ENCODE measurements around the gene THOP1.

THOP1 gene

DNA sequence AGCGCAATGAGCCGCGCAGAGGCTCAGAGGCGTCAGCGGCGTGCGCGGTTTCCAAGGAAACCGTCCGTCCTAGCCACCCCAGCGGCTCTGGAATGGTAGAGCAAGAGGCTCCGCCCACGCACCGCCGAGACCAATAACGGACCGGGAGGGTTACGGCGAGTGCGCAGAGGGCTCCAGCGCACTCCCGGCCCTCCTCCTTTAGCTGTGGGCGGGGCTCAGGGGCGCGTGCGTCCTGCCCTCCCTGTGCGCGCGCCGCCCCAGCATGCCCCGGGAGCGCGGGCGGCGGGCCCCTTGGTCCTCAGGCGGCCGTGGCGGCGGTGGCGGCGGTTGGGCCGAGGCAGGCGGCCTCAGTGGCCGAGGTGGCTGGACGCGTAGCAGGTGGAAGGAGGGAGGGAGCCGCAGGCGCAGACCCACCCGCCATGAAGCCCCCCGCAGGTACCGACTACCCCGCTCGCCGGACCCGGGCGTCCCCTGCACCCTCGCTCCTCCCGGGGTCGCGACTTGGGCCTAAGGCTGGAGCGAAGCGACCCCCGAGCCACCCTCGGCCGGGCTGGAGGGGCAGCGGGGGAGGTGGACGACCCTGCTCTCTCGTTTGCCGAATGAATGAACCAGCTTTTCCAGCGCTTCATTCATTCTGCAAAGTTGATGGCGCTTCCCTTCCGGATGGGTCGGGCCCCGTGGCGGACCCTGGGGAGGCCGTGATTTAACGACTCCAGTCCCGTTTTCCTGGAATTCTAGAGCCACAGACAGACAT is at the start of gene THOP1:
TSS of gene THOP1 (plus strand) at position 260 of the 754 bp plus-strand sequence. CDS start at position 420, 160 bp downstream.
- DNase-seq, result peak; percentile 99

DNA sequence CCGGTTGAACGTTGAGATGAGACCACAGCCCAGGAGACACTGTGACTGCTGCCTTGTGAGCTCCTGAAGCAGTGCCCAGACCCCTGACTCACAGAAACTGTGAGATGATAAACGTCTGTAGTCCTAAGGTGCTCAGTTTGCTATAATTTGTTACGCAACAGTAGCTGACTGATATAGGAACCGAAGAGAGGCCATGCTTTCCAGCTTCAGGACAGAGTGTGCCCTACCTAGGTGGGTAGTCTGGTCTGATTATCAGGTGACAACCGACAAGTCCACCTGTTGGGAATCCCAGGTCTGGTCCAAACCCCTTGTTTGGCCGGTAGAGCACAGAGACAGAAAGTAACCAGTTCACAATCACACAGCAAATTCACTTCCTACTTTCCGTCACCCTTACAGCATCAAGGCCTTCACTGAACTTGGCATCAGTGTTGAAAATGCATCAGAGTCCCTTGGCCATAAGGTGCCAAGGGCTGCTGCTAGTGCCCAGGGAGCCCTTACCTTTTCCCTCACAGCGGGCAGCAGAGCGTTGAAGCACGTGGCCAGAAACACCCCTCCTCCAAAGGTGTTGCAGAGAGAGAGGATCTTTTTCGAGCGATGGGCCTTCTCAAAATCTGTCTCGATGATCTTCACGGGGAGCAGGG is 48.6 kb upstream of the THOP1 start:
- DNase-seq, result no peak

DNA sequence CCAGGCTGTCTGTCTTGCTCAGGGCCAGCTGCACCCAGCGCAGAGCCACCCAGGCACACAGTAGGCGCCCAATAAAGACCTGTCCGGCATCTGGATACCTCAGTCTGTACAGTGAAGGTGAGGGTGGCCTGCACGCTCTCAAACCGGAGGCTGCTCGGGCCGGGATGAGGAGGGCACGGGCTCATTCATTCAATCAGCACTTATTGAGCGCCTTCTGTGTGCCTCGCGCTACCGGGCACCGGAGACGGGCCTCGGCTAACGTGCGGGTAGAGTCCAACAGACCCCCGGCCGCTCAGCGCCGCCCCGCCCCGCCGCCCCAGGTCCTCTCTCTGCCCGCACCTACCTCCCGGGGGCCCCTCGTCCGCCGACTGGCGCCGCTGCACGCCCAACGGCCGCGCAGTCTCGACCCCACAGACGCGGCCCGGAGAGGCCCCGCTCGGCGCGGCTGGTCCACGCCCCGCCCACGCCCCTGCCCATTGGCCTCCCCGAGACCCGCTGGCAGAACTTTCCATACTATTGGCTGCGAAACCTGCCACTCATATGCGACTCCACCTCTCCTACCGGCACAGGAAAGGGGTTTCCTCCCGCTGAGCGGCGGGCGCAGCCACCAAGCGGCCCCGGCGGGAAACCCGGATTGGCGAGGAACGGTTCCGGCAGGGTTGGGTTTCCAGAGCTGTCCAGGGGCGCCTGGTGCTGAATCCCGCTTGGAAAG is 45.5 kb upstream of the THOP1 start, which contains the start of gene SLC39A3:
TSS of gene SLC39A3 (minus strand) at position 416 of the 712 bp plus-strand sequence. CDS start 2,760 bp downstream, outside the sequence.
- peak; percentile 99 for DNase-seq

DNA sequence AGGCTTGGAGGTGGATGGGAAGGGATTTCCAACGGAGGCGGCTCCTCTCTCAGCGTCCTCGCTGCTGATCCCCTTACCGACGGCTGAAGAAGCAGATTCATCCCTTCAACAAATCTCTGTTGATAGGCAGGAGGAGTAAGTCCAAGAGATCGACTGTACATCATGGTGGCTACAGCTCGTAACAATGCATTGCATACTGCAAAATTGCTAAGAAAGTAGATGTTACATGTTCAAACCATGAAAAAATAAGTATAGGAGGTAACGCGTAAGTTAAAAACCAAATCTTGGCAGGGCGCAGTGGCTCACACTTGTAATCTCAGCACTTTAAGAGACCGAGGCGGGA is 45.0 kb upstream of the THOP1 start:
- DNase-seq, result no peak

DNA sequence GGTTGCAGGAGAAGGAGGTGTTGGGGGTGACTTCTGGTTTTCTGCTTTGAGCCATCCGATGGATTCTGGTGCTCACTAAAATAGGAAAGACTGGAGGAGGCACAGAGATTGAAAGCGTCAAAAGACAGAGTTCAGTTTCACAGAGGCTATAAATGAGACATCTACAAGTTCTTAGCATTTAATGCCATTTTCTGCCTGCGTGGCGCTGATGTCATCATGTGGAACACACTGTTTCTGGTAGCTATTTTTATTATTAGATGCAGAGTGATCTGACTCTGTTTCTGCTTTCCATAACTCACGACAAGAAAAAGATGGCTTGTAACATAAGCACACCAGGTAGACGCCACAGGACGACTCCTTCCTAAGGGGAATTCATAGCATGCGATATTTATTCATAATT is 42.2 kb upstream of the THOP1 start:
- DNase-seq, result no peak

DNA sequence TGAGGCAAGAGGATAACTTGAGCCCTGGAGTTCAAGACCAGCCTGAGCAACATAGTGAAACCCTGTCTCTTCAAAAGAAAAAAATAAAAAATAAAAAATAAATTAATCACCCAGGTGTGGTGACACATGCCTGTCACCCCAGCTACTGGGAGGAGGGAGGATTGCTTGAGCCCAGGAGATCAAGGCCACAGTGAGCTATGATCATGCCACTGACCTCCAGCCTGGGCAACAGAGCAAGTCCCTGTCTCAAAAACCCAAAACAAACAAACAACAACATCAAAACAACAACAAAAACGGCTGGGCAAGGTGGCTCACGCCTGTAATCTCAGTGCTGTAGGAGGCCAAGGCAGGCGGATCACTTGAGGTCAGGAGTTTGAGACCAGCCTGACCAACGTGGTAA is 41.2 kb upstream of the THOP1 start:
- no peak for DNase-seq

DNA sequence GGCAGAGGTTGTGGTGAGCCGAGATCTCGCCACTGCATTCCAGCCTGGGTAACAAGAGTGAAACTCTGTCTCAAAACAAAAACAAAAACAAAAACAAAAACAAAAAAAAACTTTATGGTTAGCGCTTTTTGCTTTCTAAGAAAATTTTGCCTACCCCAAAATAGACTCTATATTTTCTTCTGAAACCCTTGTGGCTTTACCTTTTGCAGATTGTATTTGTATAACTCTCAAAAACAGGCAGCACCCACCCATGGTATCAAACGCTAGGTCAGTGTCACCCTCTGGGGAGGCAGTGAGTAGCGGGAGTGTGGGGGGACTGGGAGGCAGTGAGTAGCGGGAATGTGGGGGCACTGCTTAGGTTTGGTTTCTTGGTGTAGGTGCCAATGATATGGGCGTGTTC is 38.0 kb upstream of the THOP1 start:
- no peak for DNase-seq

DNA sequence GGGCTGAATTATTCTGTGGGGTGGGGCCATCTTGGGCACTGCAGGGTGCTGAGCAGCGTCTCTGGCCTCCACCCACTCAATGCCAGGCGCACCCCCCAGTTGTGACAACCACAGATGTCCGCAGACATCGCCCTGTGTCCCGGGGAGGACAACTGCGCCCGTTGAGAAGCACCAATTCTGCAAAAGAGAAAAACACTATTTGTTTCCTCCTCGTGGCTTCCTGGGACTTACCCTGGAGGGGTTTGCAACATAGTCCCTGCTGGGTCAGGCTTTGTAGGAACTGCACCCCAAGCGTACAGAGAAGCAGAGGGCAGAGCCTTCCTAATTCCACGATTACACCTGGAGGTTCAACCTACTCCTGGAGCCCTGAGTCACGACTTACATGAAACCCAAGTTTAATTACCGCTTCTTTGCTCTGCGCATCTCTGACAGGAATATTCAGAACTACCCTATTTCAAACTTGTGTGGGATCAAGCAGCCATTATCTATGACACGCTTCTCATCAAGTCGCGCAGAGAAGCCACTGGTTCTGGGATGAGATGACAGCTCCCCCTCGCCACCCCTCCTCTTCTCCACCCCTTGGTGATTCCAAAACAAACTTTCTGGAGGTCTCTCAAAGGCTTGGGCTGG is 34.4 kb upstream of the THOP1 start:
- DNase-seq, result no peak

DNA sequence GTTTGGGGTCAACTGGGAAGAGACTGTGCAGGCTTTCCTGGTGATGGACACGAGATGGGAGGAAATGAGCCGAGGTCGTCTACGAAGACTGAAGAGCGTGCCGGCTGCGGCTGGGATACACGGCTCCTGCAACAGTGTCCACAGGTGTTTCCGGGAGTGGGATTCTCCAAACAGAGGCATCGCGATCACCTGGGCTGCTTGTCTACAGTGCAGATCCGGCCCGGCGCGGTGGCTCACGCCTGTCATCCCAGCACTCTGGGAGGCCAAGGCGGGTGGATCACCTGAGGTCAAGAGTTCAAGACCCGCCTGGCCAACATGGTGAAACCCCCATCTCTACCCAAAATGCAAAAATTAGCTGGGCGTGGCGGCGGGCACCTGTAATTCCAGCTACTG is 33.9 kb upstream of the THOP1 start:
- DNase-seq, result no peak

DNA sequence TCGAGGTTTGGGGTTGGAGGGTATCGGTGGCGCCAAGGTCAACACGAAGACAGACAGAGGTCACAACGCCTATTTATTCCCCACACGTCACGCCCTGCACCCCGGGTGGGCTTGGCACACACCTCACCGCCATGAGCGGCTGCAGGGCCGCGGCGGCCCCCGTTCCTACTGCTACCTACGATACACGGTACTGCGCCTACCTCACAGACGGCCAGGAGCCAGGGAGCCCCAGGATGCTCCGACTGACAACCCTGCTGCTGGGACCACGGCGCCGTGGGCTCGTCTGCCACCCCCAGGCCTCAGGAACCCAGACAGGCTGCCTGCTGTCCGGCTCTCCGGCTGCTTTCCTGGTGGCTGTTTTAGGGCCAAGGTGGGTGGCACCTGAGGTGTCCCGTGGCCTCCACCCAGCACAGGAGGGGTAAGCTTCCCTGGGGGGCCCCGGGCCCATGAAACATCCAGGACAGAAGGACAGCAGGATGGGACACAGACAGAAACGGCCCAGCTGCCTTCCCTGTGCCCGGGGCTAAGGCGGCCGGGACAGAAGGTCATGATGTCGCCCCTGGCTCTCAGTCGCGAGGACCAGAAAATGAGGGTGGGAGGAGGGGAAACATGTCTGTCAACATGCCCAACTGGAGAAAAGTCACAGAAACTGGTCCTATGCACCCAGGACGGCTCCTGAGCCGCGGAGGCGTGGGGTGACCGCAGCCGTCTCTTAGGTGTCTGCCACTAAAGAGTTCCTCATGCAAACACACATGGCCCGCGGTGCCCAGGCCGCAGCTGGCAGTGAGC is 30.4 kb upstream of the THOP1 start:
- no peak for DNase-seq

DNA sequence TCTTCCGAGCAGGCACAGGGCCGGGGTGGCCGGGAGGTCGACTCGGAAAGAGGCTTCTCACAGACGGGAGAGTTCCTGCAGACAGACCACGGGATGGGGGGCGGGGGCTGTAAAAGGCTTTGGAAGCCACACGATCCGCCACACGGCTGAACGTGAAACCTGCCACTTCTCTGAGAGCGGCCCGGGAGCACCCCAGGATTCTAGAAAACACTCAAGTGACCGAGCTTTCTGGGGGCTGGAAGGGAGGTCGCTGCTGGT is 29.9 kb upstream of the THOP1 start:
- no peak for DNase-seq

DNA sequence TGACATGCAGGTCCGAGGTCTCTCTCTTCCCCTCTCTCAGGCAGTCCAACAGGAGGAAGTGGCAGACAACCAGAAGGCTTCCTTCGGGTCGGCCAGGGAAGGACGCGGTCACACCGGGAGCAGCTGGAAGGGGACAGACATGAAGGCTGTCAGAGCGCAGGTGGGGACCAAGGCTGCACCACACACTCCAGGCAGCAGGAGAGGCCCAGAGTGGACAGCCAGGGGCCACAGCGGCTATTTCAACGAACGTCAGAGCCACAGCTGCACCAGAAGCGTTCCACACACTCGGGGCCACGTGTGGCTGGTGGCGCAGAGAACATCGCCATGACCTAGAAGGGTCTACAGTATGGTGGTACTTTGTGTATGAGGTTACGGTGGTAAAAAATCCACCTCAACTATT is 29.5 kb upstream of the THOP1 start:
- DNase-seq, result no peak

DNA sequence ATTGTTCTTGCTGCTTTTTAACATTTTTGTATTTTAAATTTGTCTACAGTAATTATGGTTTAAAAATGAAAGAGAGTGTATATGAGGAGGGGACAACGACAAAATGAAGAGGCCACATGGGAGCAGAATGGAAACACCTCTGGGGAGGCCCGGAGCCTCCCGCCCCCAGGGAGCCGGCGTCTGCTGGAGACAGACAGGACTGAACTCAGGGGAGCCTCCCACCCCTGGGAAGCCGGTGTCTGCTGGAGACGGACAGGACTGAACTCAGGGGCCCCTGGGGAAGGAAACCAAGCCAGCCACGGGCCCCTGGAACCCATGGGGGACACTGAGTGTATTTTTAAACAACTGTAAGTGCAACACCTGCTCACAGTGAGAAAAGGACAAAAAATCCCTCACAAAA is 28.8 kb upstream of the THOP1 start:
- no peak for DNase-seq

DNA sequence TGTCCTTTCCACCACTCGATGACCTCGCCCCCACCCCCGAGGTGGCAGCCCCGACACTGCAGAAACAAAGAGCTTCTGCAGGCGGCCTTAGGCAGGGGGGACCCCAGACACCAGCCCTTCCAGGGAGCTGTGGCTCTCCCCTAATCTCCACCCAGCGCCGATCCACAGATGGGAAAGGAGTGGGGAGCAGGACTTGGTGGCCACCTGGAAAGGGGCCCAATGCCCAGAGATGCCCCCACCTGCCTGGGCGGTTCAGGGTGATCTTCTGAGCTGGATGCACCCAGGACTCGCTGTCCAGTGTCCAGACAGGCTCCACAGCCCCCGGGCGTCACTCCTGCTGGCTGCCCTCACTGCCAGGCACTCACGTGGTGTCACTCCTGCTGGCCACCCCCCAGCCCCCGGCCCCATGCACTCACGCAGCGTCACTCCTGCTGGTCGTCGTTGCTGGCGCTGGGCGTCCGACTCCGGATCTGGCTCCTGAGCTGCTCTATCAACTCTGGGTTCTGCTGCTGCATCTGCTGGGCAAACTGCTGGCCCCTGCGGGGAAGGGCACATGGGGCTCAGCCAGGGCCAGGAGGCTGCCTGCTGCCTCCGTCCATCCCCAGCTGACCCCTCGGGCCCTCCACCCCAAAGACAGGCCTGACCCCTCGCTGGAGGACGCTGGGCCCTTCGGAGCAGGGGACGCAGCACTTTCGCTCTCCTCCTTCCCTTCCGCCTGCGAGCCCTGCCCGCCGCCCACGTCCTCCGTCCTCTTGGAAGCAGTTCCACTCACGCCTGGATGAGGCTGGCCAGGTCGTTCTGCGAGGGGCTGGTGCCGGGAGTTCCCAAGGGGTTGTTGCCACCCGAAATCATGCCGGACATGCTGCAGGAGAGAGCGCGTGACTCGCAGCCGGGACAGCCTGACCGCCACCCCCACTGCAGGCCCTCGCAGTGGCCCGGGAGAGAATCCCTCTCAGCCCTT is 28.1 kb upstream of the THOP1 start:
- DNase-seq, result no peak

DNA sequence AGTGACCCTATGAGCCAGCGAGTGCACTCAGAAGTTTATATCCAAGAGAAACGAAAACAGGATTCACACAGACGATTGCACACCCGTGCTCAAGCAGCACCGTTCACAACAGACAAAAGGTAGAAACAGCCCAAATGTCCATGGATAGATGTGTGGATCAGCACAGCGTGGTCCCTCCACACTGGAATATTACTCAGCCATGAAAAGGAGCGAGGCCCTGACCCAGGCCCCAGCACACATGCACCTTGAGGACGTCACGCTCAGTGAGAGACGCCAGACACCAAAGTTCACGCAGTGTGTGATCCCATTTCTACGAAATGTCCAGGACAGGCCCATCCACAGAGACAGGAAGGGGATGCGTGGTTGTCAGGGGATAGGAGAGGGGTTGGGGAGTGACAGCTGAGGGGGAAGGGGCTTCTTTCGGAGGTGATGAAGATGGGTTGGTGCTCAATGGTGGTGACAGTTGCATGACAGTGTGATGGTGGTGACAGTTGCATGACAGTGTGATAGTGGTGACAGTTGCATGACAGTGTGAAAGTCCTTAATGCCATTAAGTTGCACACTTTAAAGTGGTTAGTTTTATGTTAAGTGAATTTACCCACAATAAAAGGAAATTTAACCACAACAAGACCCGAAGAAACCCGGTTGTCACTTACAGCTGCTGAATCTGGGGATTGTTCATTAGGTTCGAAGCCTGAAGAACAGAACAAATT is 26.5 kb upstream of the THOP1 start:
- no peak for DNase-seq

DNA sequence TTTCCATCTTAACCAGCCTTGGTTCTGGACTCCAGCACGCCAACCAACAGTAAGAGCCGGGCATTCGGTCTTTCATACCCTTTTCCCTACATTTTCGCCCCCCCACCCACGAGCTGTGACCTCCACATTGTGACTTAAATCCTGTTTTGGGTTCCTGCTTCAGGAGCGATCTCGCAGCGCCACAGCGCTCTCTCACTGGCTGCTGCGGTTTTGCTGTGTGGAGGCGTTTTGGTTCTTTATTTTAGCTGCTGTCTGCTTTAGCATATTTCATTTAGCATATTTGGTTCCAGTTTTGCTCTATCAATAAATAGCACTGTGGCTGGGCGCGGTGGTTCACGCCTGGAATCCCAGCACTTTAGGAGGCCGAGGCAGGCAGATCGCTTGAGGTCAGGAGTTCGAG is 25.9 kb upstream of the THOP1 start:
- DNase-seq, result peak; percentile 27

DNA sequence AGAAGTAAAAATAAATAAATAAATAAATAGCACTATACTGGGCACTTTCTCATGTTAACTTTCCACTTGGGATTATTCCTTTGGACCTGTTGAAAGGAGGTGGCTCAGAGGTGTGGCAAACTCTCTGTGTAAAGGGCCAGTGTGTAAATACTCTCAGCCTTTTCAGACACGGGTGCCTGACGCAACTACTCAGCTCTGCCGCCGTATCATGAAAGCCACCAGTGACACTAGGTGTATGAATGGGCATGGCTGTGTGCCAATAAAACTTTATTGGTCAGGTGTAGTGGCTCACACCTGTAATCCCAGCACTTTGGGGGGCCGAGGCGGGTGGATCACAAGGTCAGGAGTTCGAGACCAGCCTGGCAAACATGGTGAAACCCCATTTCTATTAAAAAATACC is 25.3 kb upstream of the THOP1 start:
- DNase-seq, result no peak

DNA sequence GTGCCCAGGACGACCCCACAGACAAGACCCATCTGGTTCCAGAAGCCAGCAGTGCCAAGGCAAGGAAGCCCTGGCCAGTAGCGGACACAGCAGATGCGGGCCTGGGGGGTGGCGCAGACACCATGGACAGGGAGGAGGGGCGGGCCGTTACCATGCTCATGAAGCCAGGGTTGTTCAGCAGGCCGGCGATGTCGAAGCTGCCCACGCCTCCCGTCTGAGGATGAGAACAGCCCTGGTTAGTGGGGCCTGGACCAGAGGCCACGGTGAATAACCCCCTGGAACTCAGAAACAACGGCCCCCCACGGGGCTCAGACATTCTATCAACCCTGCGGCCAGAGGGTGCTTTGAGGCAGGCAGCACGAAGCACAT is 24.0 kb upstream of the THOP1 start:
- no peak for DNase-seq

DNA sequence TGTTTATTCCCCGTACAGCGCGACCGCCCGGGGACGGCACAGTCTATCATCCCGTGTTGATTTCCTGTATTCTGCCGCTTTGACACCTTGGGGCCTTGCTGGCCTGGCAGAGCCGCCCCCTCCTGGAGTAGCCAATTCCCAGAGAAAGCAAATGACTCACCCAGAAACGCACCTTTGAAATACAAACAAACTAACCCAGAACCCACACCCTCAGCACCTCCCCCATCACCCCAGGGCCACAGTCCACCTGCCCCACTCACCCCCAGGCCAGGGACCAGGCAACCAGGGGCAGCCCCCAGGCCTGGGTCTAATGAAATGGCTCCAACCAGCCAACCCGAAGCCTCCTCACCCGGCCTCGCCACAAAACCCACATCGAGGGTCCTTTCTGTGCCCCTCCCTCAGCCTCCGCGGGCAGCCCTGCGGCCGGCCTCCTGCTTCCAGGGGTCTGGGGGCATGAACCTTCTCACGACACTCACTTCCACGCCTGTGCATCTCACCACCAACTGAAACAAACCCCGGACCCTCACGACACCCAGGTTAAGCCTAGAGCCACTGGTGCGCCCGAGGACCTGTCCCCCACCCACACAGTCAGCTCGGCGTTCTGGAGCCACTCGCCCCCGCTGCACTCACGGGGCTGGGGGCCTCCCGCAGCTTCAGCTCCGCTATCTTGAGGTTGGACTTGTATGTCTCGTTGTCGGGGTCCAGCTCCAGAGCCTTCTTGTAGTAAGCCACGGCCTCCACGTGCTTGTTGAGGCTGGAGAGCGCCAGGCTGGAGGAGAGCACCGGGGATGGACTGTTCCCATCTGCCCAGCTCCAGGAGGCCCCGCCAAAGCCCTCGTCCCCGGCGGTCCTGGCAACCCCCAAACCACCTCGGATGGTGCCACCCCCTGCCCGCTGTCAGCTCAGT is 23.2 kb upstream of the THOP1 start:
- DNase-seq, result no peak

All from activated naive CD4-positive, alpha-beta T cell treated with Interleukin-2 at 50 U/mL for 16 hours (primary cell).